Epithelial cell of esophagus (primary cell): ENCODE measurements around the gene MOG.

Experiments used
- DNase-seq: peaks from one replicate; pipeline ENCODE4 v3.0.0; 2010; ENCODE audit warnings: low read depth
- H3K4me3 ChIP-seq: 2 replicates; pipeline ENCODE4 v1.5.1; 2011; ENCODE audit warnings: mild to moderate bottlenecking, low read length, control low read depth
- TF ChIP-seq, protein P1 (sequence below): IDR thresholded peaks from 2 replicates; pipeline ENCODE4 v1.5.1; 2011; ENCODE audit warnings: low read depth, mild to moderate bottlenecking, low read length, control low read depth, inconsistent platforms; ENCODE audit not compliant: insufficient read depth; ENCODE audit errors: missing control alignments

MOG gene

DNA sequence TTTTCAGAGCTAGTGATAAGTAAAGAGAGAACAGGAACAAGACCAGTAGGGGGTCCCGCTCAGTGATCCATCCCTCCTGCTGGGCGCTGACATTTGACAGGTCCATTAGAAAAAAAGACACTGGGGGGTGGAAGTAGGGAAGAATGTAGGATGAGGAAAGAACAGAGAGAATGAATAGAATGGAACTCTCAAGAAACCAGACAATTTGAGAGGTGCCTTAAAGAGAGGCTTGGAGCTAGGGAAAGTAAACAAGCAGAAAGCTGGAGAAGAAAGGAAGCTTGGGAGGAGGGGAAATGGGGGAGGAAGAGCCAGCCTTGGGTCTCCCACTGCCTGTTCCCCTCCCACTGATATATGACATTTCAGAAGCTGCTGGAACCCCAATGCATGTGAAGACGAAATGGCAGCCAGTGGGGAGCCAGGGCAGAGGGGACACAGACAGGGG lies 32.4 kb upstream of the MOG start:
- DNase-seq, result no peak
- TF ChIP-seq, protein P1, sequence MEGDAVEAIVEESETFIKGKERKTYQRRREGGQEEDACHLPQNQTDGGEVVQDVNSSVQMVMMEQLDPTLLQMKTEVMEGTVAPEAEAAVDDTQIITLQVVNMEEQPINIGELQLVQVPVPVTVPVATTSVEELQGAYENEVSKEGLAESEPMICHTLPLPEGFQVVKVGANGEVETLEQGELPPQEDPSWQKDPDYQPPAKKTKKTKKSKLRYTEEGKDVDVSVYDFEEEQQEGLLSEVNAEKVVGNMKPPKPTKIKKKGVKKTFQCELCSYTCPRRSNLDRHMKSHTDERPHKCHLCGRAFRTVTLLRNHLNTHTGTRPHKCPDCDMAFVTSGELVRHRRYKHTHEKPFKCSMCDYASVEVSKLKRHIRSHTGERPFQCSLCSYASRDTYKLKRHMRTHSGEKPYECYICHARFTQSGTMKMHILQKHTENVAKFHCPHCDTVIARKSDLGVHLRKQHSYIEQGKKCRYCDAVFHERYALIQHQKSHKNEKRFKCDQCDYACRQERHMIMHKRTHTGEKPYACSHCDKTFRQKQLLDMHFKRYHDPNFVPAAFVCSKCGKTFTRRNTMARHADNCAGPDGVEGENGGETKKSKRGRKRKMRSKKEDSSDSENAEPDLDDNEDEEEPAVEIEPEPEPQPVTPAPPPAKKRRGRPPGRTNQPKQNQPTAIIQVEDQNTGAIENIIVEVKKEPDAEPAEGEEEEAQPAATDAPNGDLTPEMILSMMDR, result no peak
- H3K4me3 ChIP-seq, result no peak overlapping the region

DNA sequence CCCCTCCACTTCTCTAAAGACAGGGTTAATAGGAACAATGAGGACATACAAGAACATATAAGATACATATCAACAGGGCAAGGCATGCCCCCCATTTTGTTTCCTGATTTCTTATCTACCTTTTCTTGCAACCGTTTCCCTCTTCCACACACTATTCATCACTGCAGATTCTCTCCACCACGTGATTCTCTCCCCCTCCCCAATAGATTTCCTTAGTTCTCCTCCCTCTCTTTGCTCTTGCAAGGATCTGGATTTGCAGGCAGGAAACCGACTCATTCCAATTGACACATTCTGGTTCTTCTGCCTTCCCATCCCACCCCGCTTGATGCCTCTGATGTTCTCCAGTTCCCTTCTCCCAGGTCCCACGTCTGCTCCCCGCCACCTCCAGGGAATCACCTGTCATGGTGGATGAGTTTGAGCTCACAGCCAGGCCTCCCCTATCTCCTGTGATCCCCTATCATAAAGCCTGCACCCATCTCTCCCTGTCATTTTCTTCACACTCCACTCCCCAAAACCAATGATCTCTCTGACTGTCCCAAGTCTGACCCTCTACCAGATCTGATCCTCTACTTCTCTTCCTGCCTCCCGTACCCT lies 31.5 kb upstream of the MOG start:
- DNase-seq, result no peak
- TF ChIP-seq, protein P1, result no peak
- H3K4me3 ChIP-seq, result no peak overlapping the region

DNA sequence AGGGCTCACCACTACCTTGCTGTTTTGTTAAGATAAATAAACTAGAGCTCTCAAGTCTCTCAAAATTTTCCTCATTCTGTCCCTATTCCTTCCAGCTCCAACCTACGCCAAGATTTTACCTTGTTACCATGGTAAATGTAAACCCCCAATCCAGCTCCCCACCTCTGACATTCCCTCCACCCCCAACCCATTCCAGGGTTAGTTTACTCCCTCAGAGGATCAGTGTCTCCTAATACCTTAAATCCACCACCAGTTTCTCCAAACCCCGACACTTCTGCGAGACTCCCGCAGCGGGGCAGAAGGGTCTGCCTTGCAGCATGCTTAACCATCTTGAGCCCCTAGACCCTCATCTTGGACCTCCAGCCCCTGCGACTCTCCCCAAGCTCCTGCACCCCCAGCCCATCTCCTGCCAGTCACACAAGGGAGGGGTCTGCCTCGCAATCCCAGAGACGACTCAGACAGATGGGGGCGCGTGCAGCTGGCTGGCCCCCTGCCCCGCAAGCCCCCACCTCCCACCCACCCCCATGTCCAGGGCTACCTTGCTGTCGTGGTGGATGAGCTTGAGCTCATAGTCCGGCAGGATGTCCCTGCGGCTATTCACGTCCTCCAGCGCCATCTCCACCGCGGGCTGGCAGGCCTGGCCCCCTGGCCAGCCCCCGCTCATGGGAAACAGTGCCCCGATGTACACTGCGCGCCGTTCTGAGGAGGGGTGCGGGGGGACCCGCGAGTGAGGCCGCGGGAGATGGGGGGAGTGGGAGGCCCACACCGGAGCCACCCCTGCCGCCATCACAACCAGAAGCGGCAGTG lies 29.7 kb upstream of the MOG start:
- peak overlapping the region; percentile 62 for H3K4me3 ChIP-seq
- DNase-seq, result no peak
- TF ChIP-seq, protein P1, result no peak

DNA sequence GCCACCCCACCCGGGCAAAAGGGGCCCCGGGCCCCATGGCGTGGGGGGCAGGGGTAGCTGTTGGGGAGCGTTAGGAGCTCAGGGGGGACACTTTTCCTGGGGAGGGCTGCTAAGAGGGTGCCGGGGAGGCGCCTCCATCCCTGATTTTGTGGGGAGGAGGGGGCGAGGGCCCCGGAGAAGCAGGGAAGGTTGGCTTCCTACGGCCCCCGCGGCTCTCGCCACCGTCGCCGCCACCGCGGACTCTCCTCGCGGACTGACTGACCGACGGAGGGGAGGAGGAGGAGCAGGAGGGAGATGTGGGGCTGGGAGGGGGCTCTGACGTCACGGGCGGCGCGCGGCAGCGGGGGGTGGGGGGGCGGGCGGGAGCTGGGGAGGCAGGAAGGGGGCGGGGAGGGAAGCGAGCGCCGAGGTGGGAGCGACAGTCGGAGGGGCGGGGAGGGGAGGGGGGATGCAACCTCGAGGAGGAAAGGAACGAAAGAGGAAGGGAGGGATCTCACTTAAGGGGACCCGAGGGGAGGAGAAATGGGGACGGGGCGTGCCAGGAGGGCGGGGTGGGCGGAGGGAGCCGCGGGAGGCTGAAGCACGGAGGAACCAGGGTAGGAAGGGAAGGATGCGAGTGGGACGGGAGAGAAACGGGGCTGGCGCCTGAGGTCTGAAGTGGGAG lies 29.0 kb upstream of the MOG start:
- peak; percentile 27 for DNase-seq
- TF ChIP-seq, protein P1, result no peak
- H3K4me3 ChIP-seq, result peak overlapping the region; percentile 62

DNA sequence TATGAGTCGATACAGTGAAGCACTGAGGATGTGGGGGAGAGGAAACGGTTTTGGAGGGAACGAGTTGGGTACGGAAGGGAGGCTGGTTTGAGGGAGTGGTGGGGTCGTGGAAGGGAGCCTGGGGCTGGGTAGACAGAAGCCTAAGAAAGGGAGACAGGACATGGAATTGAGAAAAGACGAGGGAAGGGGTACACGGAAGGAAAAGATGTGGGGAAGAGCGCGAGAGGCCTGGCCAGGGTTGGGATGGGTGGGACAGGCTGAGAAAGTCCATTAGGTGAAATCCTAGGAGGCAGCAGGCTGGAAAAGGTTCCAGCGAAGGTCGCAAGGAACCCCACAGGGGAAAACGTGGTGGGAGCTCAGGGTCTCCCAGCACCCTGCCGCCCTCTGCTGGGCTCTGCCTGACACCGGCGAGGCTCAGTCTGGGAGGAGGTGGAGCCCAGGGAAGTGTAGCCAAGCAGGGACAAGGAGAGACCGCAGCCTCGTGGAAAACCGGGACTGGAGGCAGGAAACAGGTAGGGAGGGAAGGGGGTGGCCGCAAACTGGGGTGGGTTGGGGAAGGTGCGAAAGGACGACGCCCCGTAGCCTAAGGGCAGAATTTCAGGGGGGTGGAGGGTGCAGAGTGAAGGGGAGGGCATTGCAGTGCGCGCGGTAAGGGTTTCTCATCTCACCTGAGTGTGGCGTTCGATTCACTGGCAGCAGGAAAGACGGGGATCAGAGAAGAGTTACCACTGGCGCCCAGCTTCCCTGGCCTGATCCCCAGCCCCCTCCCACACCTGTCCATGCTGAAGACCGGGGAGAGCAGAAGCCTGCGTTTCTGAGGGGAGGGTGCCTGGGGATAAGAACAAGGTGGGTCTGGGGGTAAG lies 28.2 kb upstream of the MOG start:
- TF ChIP-seq, protein P1, result peak; percentile 75
- H3K4me3 ChIP-seq, result peak overlapping the region; percentile 62
- DNase-seq, result peak; percentile 71

DNA sequence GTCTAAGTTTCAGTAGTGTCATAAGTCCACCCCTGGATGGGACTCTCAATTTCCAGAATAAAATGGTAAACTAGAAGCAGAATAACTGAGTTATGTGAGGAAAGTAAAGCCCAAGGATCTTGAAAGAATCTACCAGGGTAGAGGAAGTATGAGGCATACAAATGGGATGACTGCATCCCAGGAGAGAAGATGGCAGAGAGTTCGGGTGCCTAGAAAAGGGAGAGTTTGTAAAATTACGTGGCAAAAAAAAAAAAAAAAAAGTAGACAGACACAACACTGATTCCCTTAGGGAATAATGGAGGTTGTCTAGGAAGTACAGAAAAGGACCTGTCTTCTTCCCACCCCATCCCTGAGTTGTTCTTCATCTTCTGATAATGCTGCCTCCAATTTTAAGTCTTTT lies 27.3 kb upstream of the MOG start:
- DNase-seq, result no peak
- TF ChIP-seq, protein P1, result no peak
- no peak overlapping the region for H3K4me3 ChIP-seq
